ENCODE data around the gene LIPI.
"Not testable (repeated sequence)": the region's sequence is repeated elsewhere in the genome, so short reads cannot be mapped to it uniquely, and the experiment has no call there.

LIPI gene

GRCh38 chr21:14116080-14116481, 94.7 kb downstream of the LIPI start:
- TF ChIP-seq CTCF (IDR thresholded peaks at IDR 0.05; ENCODE audit: insufficient read depth, low read length, poor library complexity, severe bottlenecking) = no peak
- no peak for TF ChIP-seq EZH2phosphoT487 (conservative IDR thresholded peaks at IDR 0.05; ENCODE audit: low read length)
- Histone ChIP-seq H2AFZ (ENCODE audit: low read depth, low read length, severe bottlenecking) (no peak overlapping the region), H3K4me3 (ENCODE audit: insufficient read depth, low read length, poor library complexity, severe bottlenecking) (no peak overlapping the region), H3F3A (ENCODE audit: insufficient read depth) (no peaks in the 10 kb centered on the region), H4K20me1 (ENCODE audit: low read depth, low read length) (no peaks in the 10 kb centered on the region), H3K36me3 (ENCODE audit: low read length) (no peaks in the 10 kb centered on the region), H3K27ac (ENCODE audit: low read depth, low read length) (no peak overlapping the region), H3K9ac (ENCODE audit: low read length) (no peak overlapping the region), H3K9me3 (ENCODE audit: insufficient read depth, low read length) (no peaks in the 10 kb centered on the region), H3K4me2 (ENCODE audit: low read depth, low read length, poor library complexity, severe bottlenecking) (no peak overlapping the region), H3K79me2 (ENCODE audit: insufficient read depth, low read length) (no peaks in the 10 kb centered on the region), H3K27me3 (ENCODE audit: low read length) (no peaks in the 10 kb centered on the region), H3K9me2 (replicated peaks; ENCODE audit: insufficient read depth, low read length) (no peaks in the 10 kb centered on the region)

GRCh38 chr21:14115646-14116045, 95.1 kb downstream of the LIPI start:
- no peak overlapping the region for H3K9ac ChIP-seq (ENCODE audit: low read length)
- H3K4me2 ChIP-seq (ENCODE audit: low read depth, low read length, poor library complexity, severe bottlenecking) = no peak overlapping the region
- H3K9me3 ChIP-seq (ENCODE audit: insufficient read depth, low read length) = no peaks in the 10 kb centered on the region
- H3K36me3 ChIP-seq (ENCODE audit: low read length) = no peaks in the 10 kb centered on the region
- no peak for TF ChIP-seq EZH2phosphoT487 (conservative IDR thresholded peaks at IDR 0.05; ENCODE audit: low read length)
- TF ChIP-seq CTCF (IDR thresholded peaks at IDR 0.05; ENCODE audit: insufficient read depth, low read length, poor library complexity, severe bottlenecking) = no peak
- no peak overlapping the region for H3K4me3 ChIP-seq (ENCODE audit: insufficient read depth, low read length, poor library complexity, severe bottlenecking)
- no peaks in the 10 kb centered on the region for H3K79me2 ChIP-seq (ENCODE audit: insufficient read depth, low read length)
- no peaks in the 10 kb centered on the region for H4K20me1 ChIP-seq (ENCODE audit: low read depth, low read length)
- no peak overlapping the region for H2AFZ ChIP-seq (ENCODE audit: low read depth, low read length, severe bottlenecking)
- no peaks in the 10 kb centered on the region for H3F3A ChIP-seq (ENCODE audit: insufficient read depth)
- H3K9me2 ChIP-seq (replicated peaks; ENCODE audit: insufficient read depth, low read length) = no peaks in the 10 kb centered on the region
- H3K27ac ChIP-seq (ENCODE audit: low read depth, low read length) = no peak overlapping the region
- H3K27me3 ChIP-seq (ENCODE audit: low read length) = no peaks in the 10 kb centered on the region

GRCh38 chr21:14114251-14114650, 96.5 kb downstream of the LIPI start:
- H3K4me2 ChIP-seq (ENCODE audit: low read depth, low read length, poor library complexity, severe bottlenecking) = no peak overlapping the region
- no peaks in the 10 kb centered on the region for H3K9me3 ChIP-seq (ENCODE audit: insufficient read depth, low read length)
- H3F3A ChIP-seq (ENCODE audit: insufficient read depth) = no peaks in the 10 kb centered on the region
- H2AFZ ChIP-seq (ENCODE audit: low read depth, low read length, severe bottlenecking) = no peak overlapping the region
- no peak overlapping the region for H3K27ac ChIP-seq (ENCODE audit: low read depth, low read length)
- H3K36me3 ChIP-seq (ENCODE audit: low read length) = no peaks in the 10 kb centered on the region
- H3K4me3 ChIP-seq (ENCODE audit: insufficient read depth, low read length, poor library complexity, severe bottlenecking) = no peak overlapping the region
- H3K9ac ChIP-seq (ENCODE audit: low read length) = no peak overlapping the region
- H3K27me3 ChIP-seq (ENCODE audit: low read length) = no peaks in the 10 kb centered on the region
- H3K9me2 ChIP-seq (replicated peaks; ENCODE audit: insufficient read depth, low read length) = no peaks in the 10 kb centered on the region
- no peaks in the 10 kb centered on the region for H4K20me1 ChIP-seq (ENCODE audit: low read depth, low read length)
- TF ChIP-seq EZH2phosphoT487 (conservative IDR thresholded peaks at IDR 0.05; ENCODE audit: low read length) (no peak), CTCF (IDR thresholded peaks at IDR 0.05; ENCODE audit: insufficient read depth, low read length, poor library complexity, severe bottlenecking) (no peak)
- no peaks in the 10 kb centered on the region for H3K79me2 ChIP-seq (ENCODE audit: insufficient read depth, low read length)

- H3K79me2 ChIP-seq (ENCODE audit: insufficient read depth, low read length); H3K9ac ChIP-seq (ENCODE audit: low read length); H3K9me2 ChIP-seq (replicated peaks; ENCODE audit: insufficient read depth, low read length); H3F3A ChIP-seq (ENCODE audit: insufficient read depth); H2AFZ ChIP-seq (ENCODE audit: low read depth, low read length, severe bottlenecking); H4K20me1 ChIP-seq (ENCODE audit: low read depth, low read length); H3K27me3 ChIP-seq (ENCODE audit: low read length); H3K4me3 ChIP-seq (ENCODE audit: insufficient read depth, low read length, poor library complexity, severe bottlenecking); H3K27ac ChIP-seq (ENCODE audit: low read depth, low read length); H3K9me3 ChIP-seq (ENCODE audit: insufficient read depth, low read length); H3K36me3 ChIP-seq (ENCODE audit: low read length); H3K4me2 ChIP-seq (ENCODE audit: low read depth, low read length, poor library complexity, severe bottlenecking): not testable (repeated sequence)
Observed at GRCh38 chr21:14104564-14104963, 106.2 kb downstream of the LIPI start.
